ENCODE data around the gene UBP1.

DNA sequence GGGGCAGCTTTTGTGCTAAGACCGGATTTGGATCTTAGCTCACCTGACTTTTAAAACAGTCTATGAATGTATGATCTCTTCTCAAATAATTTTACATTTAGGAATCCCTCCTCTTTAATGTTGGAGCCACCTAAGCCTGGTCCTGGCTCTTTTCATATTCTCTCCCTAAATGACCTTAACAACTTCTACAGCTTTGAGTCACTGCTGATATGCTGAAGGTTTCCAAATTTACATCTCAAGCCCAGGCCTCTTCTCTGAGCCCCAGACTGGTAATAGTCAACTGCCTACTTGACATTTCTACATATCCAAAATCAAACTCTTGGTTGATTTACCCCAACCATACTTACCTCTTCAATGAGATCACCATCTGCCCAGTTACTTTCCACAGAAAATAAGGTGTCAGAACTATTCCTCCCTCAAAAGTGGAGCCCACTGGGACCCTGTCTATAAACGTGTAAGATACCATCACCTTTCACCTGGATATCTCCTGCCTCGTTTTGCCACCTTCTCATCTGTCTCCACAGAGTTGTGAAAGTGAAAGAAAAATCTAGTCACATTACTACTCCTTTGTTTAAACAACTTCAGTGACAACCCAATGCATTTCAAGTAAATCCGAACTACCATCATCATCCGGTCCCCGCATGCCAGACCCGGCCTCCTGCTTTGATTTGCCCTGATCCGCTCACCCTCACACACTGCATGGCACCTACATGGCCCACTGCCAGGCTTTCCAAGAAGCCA lies 48.8 kb downstream of the UBP1 start:
- TF ChIP-seq TEAD4 (IDR thresholded peaks at IDR 0.05), result no peak
- TF ChIP-seq REST (IDR thresholded peaks at IDR 0.05; ENCODE audit: low read depth), result no peak
- TF ChIP-seq CEBPB (IDR thresholded peaks at IDR 0.05), result no peak
- TF ChIP-seq CREB1 (IDR thresholded peaks at IDR 0.05; ENCODE audit: low read depth), result no peak
- TF ChIP-seq, protein P1, sequence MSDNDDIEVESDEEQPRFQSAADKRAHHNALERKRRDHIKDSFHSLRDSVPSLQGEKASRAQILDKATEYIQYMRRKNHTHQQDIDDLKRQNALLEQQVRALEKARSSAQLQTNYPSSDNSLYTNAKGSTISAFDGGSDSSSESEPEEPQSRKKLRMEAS (IDR thresholded peaks at IDR 0.05), result no peak

All from Ishikawa (cell line).